HepG2 (cell line): ENCODE results near the gene CAMK2G. TPM values are rescaled to one million over a fixed set of nuclear protein-coding genes. Genes with fewer than 3 reads are reported as not detected.

Source experiments
- AGO2 ChIP-seq: fragments of 200-400 bp; formaldehyde crosslinking; optimal IDR thresholded peaks from 2 replicates; pipeline ENCODE3; 2017; ENCODE audit warnings: mild to moderate bottlenecking, low read depth, low read length, moderate library complexity
- ARHGAP35 ChIP-seq: sonication (generic); formaldehyde crosslinking; IDR thresholded peaks from 2 replicates; pipeline ENCODE4 v1.9.0; 2022; ENCODE audit warnings: mild to moderate bottlenecking, inconsistent platforms, moderate library complexity, missing genetic modification reagents, borderline replicate concordance
- CCAR2 ChIP-seq: fragments of 200-400 bp; formaldehyde crosslinking; optimal IDR thresholded peaks from 2 replicates; pipeline ENCODE3; 2018; ENCODE audit warnings: low read depth, mild to moderate bottlenecking, low read length, moderate library complexity
- CENPX ChIP-seq: sonication (generic); formaldehyde crosslinking; IDR thresholded peaks from 2 replicates; pipeline ENCODE4 v1.9.0; 2021; ENCODE audit warnings: mild to moderate bottlenecking, missing genetic modification reagents, moderate library complexity
- FOXJ3 ChIP-seq: sonication (generic); formaldehyde crosslinking; IDR thresholded peaks from 2 replicates; pipeline ENCODE4 v1.4.0; 2020; ENCODE audit warnings: missing genetic modification reagents, mild to moderate bottlenecking, borderline replicate concordance
- GFI1 ChIP-seq: sonication (generic); formaldehyde crosslinking; IDR thresholded peaks from 2 replicates; pipeline ENCODE4 v1.5.0; 2020; ENCODE audit warnings: missing genetic modification reagents, mild to moderate bottlenecking, borderline replicate concordance
- HOXA5 ChIP-seq: sonication (generic); formaldehyde crosslinking; IDR thresholded peaks from 2 replicates; pipeline ENCODE4 v1.4.0; 2020; ENCODE audit warnings: missing genetic modification reagents
- KAT2B ChIP-seq: fragments of 150-350 bp; IDR thresholded peaks from 2 replicates; pipeline ENCODE4 v1.6.1; 2014; ENCODE audit warnings: low read depth, low read length, borderline replicate concordance
- MED13 ChIP-seq: sonication (generic); formaldehyde crosslinking; IDR thresholded peaks from 2 replicates; pipeline ENCODE4 v1.5.0; 2020; ENCODE audit warnings: missing genetic modification reagents
- MEF2D ChIP-seq: sonication (generic); formaldehyde crosslinking; IDR thresholded peaks from 2 replicates; pipeline ENCODE4 v1.5.1; 2020; ENCODE audit warnings: mild to moderate bottlenecking, missing genetic modification reagents
- MTA3 ChIP-seq: sonication (generic); formaldehyde crosslinking; IDR thresholded peaks from 2 replicates; pipeline ENCODE4 v1.4.0; 2020; ENCODE audit warnings: missing genetic modification reagents
- MXI1 ChIP-seq: IDR thresholded peaks from 3 replicates; pipeline ENCODE4 v1.6.1; 2012; ENCODE audit warnings: low read depth, low read length, inconsistent platforms, borderline replicate concordance
- POLR2A ChIP-seq, 2 experiments: IDR thresholded peaks; 2 replicates each; pipeline ENCODE4 v1.6.1; 2011; ENCODE audit warnings: low read depth in 2 of 2, low read length in 2 of 2, mild to moderate bottlenecking in 1 of 2, moderate library complexity in 1 of 2; ENCODE audit not compliant: insufficient read depth in 1 of 2
- RAD51 ChIP-seq: fragments of 450-650 bp; IDR thresholded peaks from 2 replicates; pipeline ENCODE4 v1.6.1; 2016; ENCODE audit warnings: borderline replicate concordance
- RELA ChIP-seq: sonication (generic); formaldehyde crosslinking; IDR thresholded peaks from 2 replicates; pipeline ENCODE4 v1.4.0; 2020; ENCODE audit warnings: missing genetic modification reagents
- XRCC5 ChIP-seq: fragments of 200-400 bp; formaldehyde crosslinking; optimal IDR thresholded peaks from 2 replicates; pipeline ENCODE3; 2017; ENCODE audit warnings: mild to moderate bottlenecking, low read length
- ZNF143 ChIP-seq: sonication (generic); formaldehyde crosslinking; IDR thresholded peaks from 2 replicates; pipeline ENCODE4 v1.4.0; 2020; ENCODE audit warnings: missing genetic modification reagents
- ZNF446 ChIP-seq: sonication (generic); formaldehyde crosslinking; IDR thresholded peaks from 2 replicates; pipeline ENCODE4 v1.5.0; 2020; ENCODE audit warnings: mild to moderate bottlenecking, missing genetic modification reagents
- ZNF567 ChIP-seq: sonication (generic); formaldehyde crosslinking; IDR thresholded peaks from 2 replicates; pipeline ENCODE4 v1.8.1; 2023; ENCODE audit warnings: mild to moderate bottlenecking, missing genetic modification reagents, borderline replicate concordance
- ZNF75D ChIP-seq: sonication (generic); formaldehyde crosslinking; IDR thresholded peaks from 2 replicates; pipeline ENCODE4 v1.8.1; 2023; ENCODE audit warnings: missing genetic modification reagents, mild to moderate bottlenecking, borderline replicate concordance
- ZNF788 ChIP-seq: sonication (generic); formaldehyde crosslinking; IDR thresholded peaks from 2 replicates; pipeline ENCODE4 v1.5.0; 2020; ENCODE audit warnings: mild to moderate bottlenecking, missing genetic modification reagents, borderline replicate concordance
- polyA plus RNA-seq, 8 experiments: library from polyadenylated mRNA; depleted of rRNA in 3 of 8; stranded (reverse) in 7 of 8; unstranded in 1 of 8; fragments of >200 nt; fragmentation: Illumina TruSeq in 4 of 8; extraction: Trizol in 4 of 8; gene quantifications; 2 replicates each; pipeline versions ENCODE4 v1.2.1 to v1.2.3, GENCODE V29; 2011 to 2016; ENCODE audit warnings: low read depth in 4 of 8, missing spikeins in 1 of 8, mixed read lengths in 1 of 8; ENCODE audit not compliant: insufficient read depth in 1 of 8
- total RNA-seq, 5 experiments: library from RNA; depleted of rRNA; stranded (reverse); fragments of >200 nt; fragmentation: Illumina TruSeq; extraction: Trizol; gene quantifications; 2 replicates each; pipeline ENCODE4 v1.2.3, GENCODE V29; 2016; ENCODE audit warnings: low read depth in 1 of 5
- TF ChIP-seq, protein P1 (sequence below): sonication (generic); formaldehyde crosslinking; IDR thresholded peaks from 2 replicates; pipeline ENCODE4 v1.4.0; 2020; ENCODE audit warnings: missing genetic modification reagents
- TF ChIP-seq, protein P2 (sequence below): IDR thresholded peaks from 2 replicates; pipeline ENCODE4 v1.6.1; 2012; ENCODE audit warnings: low read depth, low read length, improper control_type of control experiment
- TF ChIP-seq, protein P3 (sequence below): sonication (generic); formaldehyde crosslinking; IDR thresholded peaks from 2 replicates; pipeline ENCODE4 v1.5.0; 2020; ENCODE audit warnings: mild to moderate bottlenecking, missing genetic modification reagents
- TF ChIP-seq, protein P4 (sequence below): sonication (generic); formaldehyde crosslinking; IDR thresholded peaks from 2 replicates; pipeline ENCODE4 v1.4.0; 2020; ENCODE audit warnings: mild to moderate bottlenecking, missing genetic modification reagents
- TF ChIP-seq, protein P5 (sequence below): sonication (generic); formaldehyde crosslinking; IDR thresholded peaks from 2 replicates; pipeline ENCODE4 v1.9.0; 2022; ENCODE audit warnings: missing genetic modification reagents, mild to moderate bottlenecking, borderline replicate concordance

Gene CAMK2G
- total and polyA plus RNA-seq, 2 of the 13 experiments (the other 11 are each of a cell fraction or from before 2014, with no cell fraction given) = 15.9 to 18.8 TPM

DNA sequence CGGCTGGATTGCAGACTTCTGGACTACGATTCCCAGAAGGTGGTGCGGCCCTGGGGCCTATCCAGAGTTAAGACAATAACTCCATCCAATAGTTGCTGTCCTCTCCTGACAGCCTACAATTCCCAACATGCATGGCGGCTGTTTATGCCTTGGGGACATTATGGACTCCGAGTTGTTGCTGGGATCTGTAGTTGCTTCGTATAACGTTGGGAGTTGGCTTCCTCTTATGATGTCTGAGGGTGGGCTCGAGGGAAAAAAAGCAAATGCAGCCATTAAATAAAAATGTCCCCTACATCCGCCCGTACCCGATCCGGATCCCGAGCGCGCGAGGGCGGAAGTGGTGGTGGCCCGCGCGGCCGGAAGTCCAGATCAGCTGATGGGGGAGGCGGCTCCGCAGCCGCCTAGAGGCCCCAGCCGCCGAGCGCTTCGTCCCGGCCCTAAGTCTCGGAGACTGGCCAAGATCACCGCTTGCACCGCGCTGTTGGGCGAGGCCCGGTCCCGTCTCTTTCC, 89.1 kb downstream of the CAMK2G start, which contains the start of gene ZSWIM8 (continued):
- TF ChIP-seq, protein P1, sequence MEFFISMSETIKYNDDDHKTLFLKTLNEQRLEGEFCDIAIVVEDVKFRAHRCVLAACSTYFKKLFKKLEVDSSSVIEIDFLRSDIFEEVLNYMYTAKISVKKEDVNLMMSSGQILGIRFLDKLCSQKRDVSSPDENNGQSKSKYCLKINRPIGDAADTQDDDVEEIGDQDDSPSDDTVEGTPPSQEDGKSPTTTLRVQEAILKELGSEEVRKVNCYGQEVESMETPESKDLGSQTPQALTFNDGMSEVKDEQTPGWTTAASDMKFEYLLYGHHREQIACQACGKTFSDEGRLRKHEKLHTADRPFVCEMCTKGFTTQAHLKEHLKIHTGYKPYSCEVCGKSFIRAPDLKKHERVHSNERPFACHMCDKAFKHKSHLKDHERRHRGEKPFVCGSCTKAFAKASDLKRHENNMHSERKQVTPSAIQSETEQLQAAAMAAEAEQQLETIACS = no peak; the same call in 1 of the 2 replicates
- no peak for TF ChIP-seq GFI1 (CRISPR knock-in tag)
- no peak for TF ChIP-seq ARHGAP35 (CRISPR knock-in tag)
- TF ChIP-seq, protein P2, sequence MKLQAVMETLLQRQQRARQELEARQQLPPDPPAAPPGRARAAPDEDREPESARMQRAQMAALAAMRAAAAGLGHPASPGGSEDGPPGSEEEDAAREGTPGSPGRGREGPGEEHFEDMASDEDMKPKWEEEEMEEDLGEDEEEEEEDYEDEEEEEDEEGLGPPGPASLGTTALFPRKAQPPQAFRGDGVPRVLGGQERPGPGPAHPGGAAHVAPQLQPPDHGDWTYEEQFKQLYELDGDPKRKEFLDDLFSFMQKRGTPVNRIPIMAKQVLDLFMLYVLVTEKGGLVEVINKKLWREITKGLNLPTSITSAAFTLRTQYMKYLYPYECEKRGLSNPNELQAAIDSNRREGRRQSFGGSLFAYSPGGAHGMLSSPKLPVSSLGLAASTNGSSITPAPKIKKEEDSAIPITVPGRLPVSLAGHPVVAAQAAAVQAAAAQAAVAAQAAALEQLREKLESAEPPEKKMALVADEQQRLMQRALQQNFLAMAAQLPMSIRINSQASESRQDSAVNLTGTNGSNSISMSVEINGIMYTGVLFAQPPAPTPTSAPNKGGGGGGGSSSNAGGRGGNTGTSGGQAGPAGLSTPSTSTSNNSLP = peak; percentile 39; the same call in 1 of the 2 replicates
- TF ChIP-seq RAD51 = no peak
- peak; percentile 16 for TF ChIP-seq XRCC5
- TF ChIP-seq, protein P3, sequence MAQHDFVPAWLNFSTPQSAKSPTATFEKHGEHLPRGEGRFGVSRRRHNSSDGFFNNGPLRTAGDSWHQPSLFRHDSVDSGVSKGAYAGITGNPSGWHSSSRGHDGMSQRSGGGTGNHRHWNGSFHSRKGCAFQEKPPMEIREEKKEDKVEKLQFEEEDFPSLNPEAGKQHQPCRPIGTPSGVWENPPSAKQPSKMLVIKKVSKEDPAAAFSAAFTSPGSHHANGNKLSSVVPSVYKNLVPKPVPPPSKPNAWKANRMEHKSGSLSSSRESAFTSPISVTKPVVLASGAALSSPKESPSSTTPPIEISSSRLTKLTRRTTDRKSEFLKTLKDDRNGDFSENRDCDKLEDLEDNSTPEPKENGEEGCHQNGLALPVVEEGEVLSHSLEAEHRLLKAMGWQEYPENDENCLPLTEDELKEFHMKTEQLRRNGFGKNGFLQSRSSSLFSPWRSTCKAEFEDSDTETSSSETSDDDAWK = no peak
- no peak for TF ChIP-seq MED13
- TF ChIP-seq ZNF446 = no peak; the same call in 1 of the 2 replicates
- TF ChIP-seq MEF2D = no peak
- TF ChIP-seq MXI1 = peak; percentile 54; the same call in 1 of the 3 replicates
- TF ChIP-seq FOXJ3 = no peak
- TF ChIP-seq CENPX = no peak
- no peak for TF ChIP-seq ZNF75D (CRISPR knock-in tag)
- TF ChIP-seq ZNF143 (CRISPR knock-in tag) = peak; percentile 96
- no peak for TF ChIP-seq ZNF788 (CRISPR knock-in tag)
- TF ChIP-seq AGO2 = peak; percentile 44
- TF ChIP-seq ZNF567 = 0 out of 2 replicates have a peak, but pooled peaks have one; percentile 30
- no peak for TF ChIP-seq KAT2B
- TF ChIP-seq HOXA5 (CRISPR knock-in tag) = peak; percentile 48; the same call in 1 of the 2 replicates
- TF ChIP-seq POLR2A (IDR thresholded peaks at IDR 0.05; ENCODE audit: insufficient read depth in 1 of 2, low read depth in 2 of 2, low read length in 2 of 2) = peak; percentile 61; a peak in 2 of 4 replicates
- no peak for TF ChIP-seq CCAR2
- TF ChIP-seq, protein P4, sequence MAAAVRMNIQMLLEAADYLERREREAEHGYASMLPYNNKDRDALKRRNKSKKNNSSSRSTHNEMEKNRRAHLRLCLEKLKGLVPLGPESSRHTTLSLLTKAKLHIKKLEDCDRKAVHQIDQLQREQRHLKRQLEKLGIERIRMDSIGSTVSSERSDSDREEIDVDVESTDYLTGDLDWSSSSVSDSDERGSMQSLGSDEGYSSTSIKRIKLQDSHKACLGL (CRISPR knock-in tag) = no peak
- TF ChIP-seq RELA (CRISPR knock-in tag) = no peak
- TF ChIP-seq, protein P5, sequence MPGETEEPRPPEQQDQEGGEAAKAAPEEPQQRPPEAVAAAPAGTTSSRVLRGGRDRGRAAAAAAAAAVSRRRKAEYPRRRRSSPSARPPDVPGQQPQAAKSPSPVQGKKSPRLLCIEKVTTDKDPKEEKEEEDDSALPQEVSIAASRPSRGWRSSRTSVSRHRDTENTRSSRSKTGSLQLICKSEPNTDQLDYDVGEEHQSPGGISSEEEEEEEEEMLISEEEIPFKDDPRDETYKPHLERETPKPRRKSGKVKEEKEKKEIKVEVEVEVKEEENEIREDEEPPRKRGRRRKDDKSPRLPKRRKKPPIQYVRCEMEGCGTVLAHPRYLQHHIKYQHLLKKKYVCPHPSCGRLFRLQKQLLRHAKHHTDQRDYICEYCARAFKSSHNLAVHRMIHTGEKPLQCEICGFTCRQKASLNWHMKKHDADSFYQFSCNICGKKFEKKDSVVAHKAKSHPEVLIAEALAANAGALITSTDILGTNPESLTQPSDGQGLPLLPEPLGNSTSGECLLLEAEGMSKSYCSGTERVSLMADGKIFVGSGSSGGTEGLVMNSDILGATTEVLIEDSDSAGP = no peak
- TF ChIP-seq MTA3 (CRISPR knock-in tag) = no peak
